ENCODE measurements around the gene NDUFS3. TPM values are rescaled to one million over a fixed set of nuclear protein-coding genes. Genes with fewer than 3 reads are reported as not detected.
A peak's percentile ranks its signal among the peaks of the same experiment; 100 is the strongest.

NDUFS3 gene
- total and polyA plus RNA-seq, 2 experiments from 2014 or later: 74.4 to 80.8 TPM

- Histone ChIP-seq H3K4me3 (no peak overlapping the region), H3K27ac (no peak overlapping the region), H3K9me3 (ENCODE audit: low read depth) (no peaks in the 10 kb centered on the region), H4K20me1 (ENCODE audit: insufficient read depth) (no peaks in the 10 kb centered on the region), H2AFZ (peak overlapping the region; percentile 48), H3K4me1 (ENCODE audit: insufficient read depth) (no peaks in the 10 kb centered on the region), H3K79me2 (ENCODE audit: insufficient read depth) (0 out of 2 replicates have a peak, but pooled peaks cover 3% of the 10 kb centered on the region), H3K9ac (no peak overlapping the region), H3K36me3 (ENCODE audit: low read depth) (peaks cover 11% of the 10 kb centered on the region; the same call in 1 of the 2 replicates), H3K27me3 (replicated peaks; ENCODE audit: insufficient read depth) (0 out of 2 replicates have a peak, but pooled peaks cover 1% of the 10 kb centered on the region), H3K9me2 (ENCODE audit: insufficient read depth) (no peaks in the 10 kb centered on the region), H3F3A (ENCODE audit: insufficient read depth) (no peaks in the 10 kb centered on the region), H3K4me2 (ENCODE audit: unreplicated experiment) (no peak overlapping the region)
- no peak for DNase-seq
- in situ Hi-C loops (cut with MboI): no loop called here
- TF ChIP-seq EZH2phosphoT487 (IDR thresholded peaks at IDR 0.05; ENCODE audit: insufficient read depth, low read depth): no peak
- no peak for TF ChIP-seq EZH2 (IDR thresholded peaks at IDR 0.05; ENCODE audit: insufficient read depth, poor library complexity, severe bottlenecking)
- WGBS, 2 experiments (ENCODE audit: low coverage in 1 of 2, low lambda C conversion rate in 2 of 2, missing lambda C conversion rate in 2 of 2): 12 to 34% methylated on average over 4 to 6 of the region's 6 CpGs
Observed at GRCh38 chr11:47587039-47587716, 8.3 kb downstream of the NDUFS3 start.

- peaks cover 7% of the 10 kb centered on the region; the same call in 1 of the 2 replicates for H3K36me3 ChIP-seq (ENCODE audit: low read depth)
- DNase-seq: peak; percentile 47
- H3K9me2 ChIP-seq (ENCODE audit: insufficient read depth): no peaks in the 10 kb centered on the region
- H3K27ac ChIP-seq: no peak overlapping the region
- peak overlapping the region; percentile 48 for H2AFZ ChIP-seq
- H3K9me3 ChIP-seq (ENCODE audit: low read depth): no peaks in the 10 kb centered on the region
- WGBS, 2 experiments (ENCODE audit: low coverage in 1 of 2, low lambda C conversion rate in 2 of 2, missing lambda C conversion rate in 2 of 2): 21 to 34% methylated on average over 12 to 13 of the region's 14 CpGs
- H3F3A ChIP-seq (ENCODE audit: insufficient read depth): no peaks in the 10 kb centered on the region
- H4K20me1 ChIP-seq (ENCODE audit: insufficient read depth): no peaks in the 10 kb centered on the region
- no peak overlapping the region for H3K4me2 ChIP-seq (ENCODE audit: unreplicated experiment)
- no peak overlapping the region for H3K9ac ChIP-seq
- TF ChIP-seq EZH2 (IDR thresholded peaks at IDR 0.05; ENCODE audit: insufficient read depth, poor library complexity, severe bottlenecking): no peak
- no peak for TF ChIP-seq EZH2phosphoT487 (IDR thresholded peaks at IDR 0.05; ENCODE audit: insufficient read depth, low read depth)
- peaks cover 8% of the 10 kb centered on the region; the same call in 1 of the 2 replicates for H3K27me3 ChIP-seq (replicated peaks; ENCODE audit: insufficient read depth)
- no peaks in the 10 kb centered on the region for H3K4me1 ChIP-seq (ENCODE audit: insufficient read depth)
- H3K4me3 ChIP-seq: no peak overlapping the region
- H3K79me2 ChIP-seq (ENCODE audit: insufficient read depth): no peaks in the 10 kb centered on the region
- in situ Hi-C loops (cut with MboI): no loop called here
Observed at GRCh38 chr11:47587723-47588326, 9.0 kb downstream of the NDUFS3 start.

GRCh38 chr11:47589118-47589517 lies 10.2 kb downstream of the NDUFS3 start:
- Histone ChIP-seq H2AFZ (no peak overlapping the region), H3K4me2 (ENCODE audit: unreplicated experiment) (no peak overlapping the region), H3K9me2 (ENCODE audit: insufficient read depth) (no peaks in the 10 kb centered on the region), H3K9ac (no peak overlapping the region), H3K36me3 (ENCODE audit: low read depth) (no peaks in the 10 kb centered on the region; the same call in 1 of the 2 replicates), H3K79me2 (ENCODE audit: insufficient read depth) (no peaks in the 10 kb centered on the region), H3K4me3 (no peak overlapping the region), H3K4me1 (ENCODE audit: insufficient read depth) (0 out of 2 replicates have a peak, but pooled peaks cover 3% of the 10 kb centered on the region), H4K20me1 (ENCODE audit: insufficient read depth) (no peaks in the 10 kb centered on the region), H3F3A (ENCODE audit: insufficient read depth) (no peaks in the 10 kb centered on the region), H3K9me3 (ENCODE audit: low read depth) (no peaks in the 10 kb centered on the region), H3K27ac (no peak overlapping the region), H3K27me3 (replicated peaks; ENCODE audit: insufficient read depth) (peaks cover 20% of the 10 kb centered on the region)
- no peak for DNase-seq
- no peak for TF ChIP-seq EZH2 (IDR thresholded peaks at IDR 0.05; ENCODE audit: insufficient read depth, poor library complexity, severe bottlenecking)
- no peak for TF ChIP-seq EZH2phosphoT487 (IDR thresholded peaks at IDR 0.05; ENCODE audit: insufficient read depth, low read depth)
- in situ Hi-C loops (cut with MboI): no loop called here
- 90 to 91% methylated on average over 11 of the region's 11 CpGs for WGBS, 2 experiments (ENCODE audit: low coverage in 1 of 2, low lambda C conversion rate in 2 of 2, missing lambda C conversion rate in 2 of 2)

GRCh38 chr11:47589584-47589976 lies 10.7 kb downstream of the NDUFS3 start:
- in situ Hi-C loops (cut with MboI): no loop called here
- H3K27me3 ChIP-seq (replicated peaks; ENCODE audit: insufficient read depth): peaks cover 25% of the 10 kb centered on the region
- H3K79me2 ChIP-seq (ENCODE audit: insufficient read depth): no peaks in the 10 kb centered on the region
- TF ChIP-seq EZH2 (IDR thresholded peaks at IDR 0.05; ENCODE audit: insufficient read depth, poor library complexity, severe bottlenecking) (no peak), EZH2phosphoT487 (IDR thresholded peaks at IDR 0.05; ENCODE audit: insufficient read depth, low read depth) (no peak)
- no peak for DNase-seq
- H3F3A ChIP-seq (ENCODE audit: insufficient read depth): no peaks in the 10 kb centered on the region
- no peaks in the 10 kb centered on the region for H3K9me2 ChIP-seq (ENCODE audit: insufficient read depth)
- no peaks in the 10 kb centered on the region for H4K20me1 ChIP-seq (ENCODE audit: insufficient read depth)
- no peak overlapping the region for H3K27ac ChIP-seq
- H3K4me1 ChIP-seq (ENCODE audit: insufficient read depth): 0 out of 2 replicates have a peak, but pooled peaks cover 3% of the 10 kb centered on the region
- 80 to 82% methylated on average over 49 to 50 of the region's 51 CpGs for WGBS, 2 experiments (ENCODE audit: low coverage in 1 of 2, low lambda C conversion rate in 2 of 2, missing lambda C conversion rate in 2 of 2)
- H3K4me3 ChIP-seq: no peak overlapping the region
- no peak overlapping the region for H2AFZ ChIP-seq
- no peak overlapping the region for H3K9ac ChIP-seq
- H3K36me3 ChIP-seq (ENCODE audit: low read depth): no peaks in the 10 kb centered on the region; the same call in 1 of the 2 replicates
- no peaks in the 10 kb centered on the region for H3K9me3 ChIP-seq (ENCODE audit: low read depth)
- no peak overlapping the region for H3K4me2 ChIP-seq (ENCODE audit: unreplicated experiment)

All from GM23248 (cell line).